H1 (cell line): Measurements from ENCODE around the gene MACROD1.

ENCODE experiments used
- ATF3 ChIP-seq: IDR thresholded peaks from 2 replicates; pipeline ENCODE4 v1.6.1; 2011; ENCODE audit warnings: low read depth, mild to moderate bottlenecking, low read length; ENCODE audit not compliant: insufficient read depth
- BRCA1 ChIP-seq: IDR thresholded peaks from 2 replicates; pipeline ENCODE4 v1.6.1; 2012; ENCODE audit warnings: low read depth, low read length, improper control_type of control experiment
- CEBPB ChIP-seq: IDR thresholded peaks from 2 replicates; pipeline ENCODE4 v1.6.1; 2012; ENCODE audit warnings: low read depth, low read length
- CHD2 ChIP-seq: IDR thresholded peaks from 2 replicates; pipeline ENCODE4 v1.6.1; 2012; ENCODE audit warnings: low read length, improper control_type of control experiment
- EP300 ChIP-seq, 2 experiments: IDR thresholded peaks; 1 replicate in 1 of 2; 2 replicates in 1 of 2; pipeline ENCODE4 v1.6.1; 2011 to 2012; ENCODE audit warnings: low read depth in 2 of 2, low read length in 2 of 2, mild to moderate bottlenecking in 2 of 2, borderline replicate concordance in 1 of 2, inconsistent platforms in 1 of 2, moderate library complexity in 1 of 2
- HDAC2 ChIP-seq, 2 experiments: fragments of 300-600 bp in 1 of 2; sonication (generic) in 1 of 2; IDR thresholded peaks; 2 replicates each; pipeline ENCODE4 v1.6.1; 2011 to 2012; ENCODE audit warnings: low read depth in 2 of 2, low read length in 2 of 2, mild to moderate bottlenecking in 2 of 2, moderate library complexity in 2 of 2, borderline replicate concordance in 1 of 2, inconsistent platforms in 1 of 2
- JUND ChIP-seq: IDR thresholded peaks from 2 replicates; pipeline ENCODE4 v1.6.1; 2011; ENCODE audit warnings: mild to moderate bottlenecking, improper control_type of control experiment, low read length
- POLR2A ChIP-seq, 2 experiments: IDR thresholded peaks; 1 replicate in 1 of 2; 2 replicates in 1 of 2; pipeline ENCODE4 v1.6.1; 2011; ENCODE audit warnings: low read depth in 2 of 2, low read length in 2 of 2, mild to moderate bottlenecking in 2 of 2; ENCODE audit errors: control extremely low read depth in 1 of 2
- POLR2AphosphoS5 ChIP-seq: IDR thresholded peaks from 2 replicates; pipeline ENCODE4 v1.6.1; 2011; ENCODE audit warnings: low read depth, low read length
- RXRA ChIP-seq: IDR thresholded peaks from 2 replicates; pipeline ENCODE4 v1.6.1; 2011; ENCODE audit warnings: low read depth, mild to moderate bottlenecking, low read length, moderate library complexity; ENCODE audit not compliant: insufficient read depth
- SRF ChIP-seq: IDR thresholded peaks from 2 replicates; pipeline ENCODE4 v1.6.1; 2011; ENCODE audit warnings: mild to moderate bottlenecking, low read depth, low read length, moderate library complexity
- TCF12 ChIP-seq: IDR thresholded peaks from 2 replicates; pipeline ENCODE4 v1.6.1; 2011; ENCODE audit warnings: low read depth, mild to moderate bottlenecking, low read length
- YY1 ChIP-seq: IDR thresholded peaks from 2 replicates; pipeline ENCODE4 v1.6.1; 2011; ENCODE audit warnings: low read depth, mild to moderate bottlenecking, low read length
- TF ChIP-seq, protein P1 (sequence below), 3 experiments: IDR thresholded peaks; 1 replicate in 2 of 3; 2 replicates in 1 of 3; pipeline versions ENCODE4 v1.5.1 to v1.6.1; 2011; ENCODE audit warnings: low read length in 3 of 3, mild to moderate bottlenecking in 3 of 3, inconsistent platforms in 2 of 3, low read depth in 1 of 3, moderate library complexity in 1 of 3; ENCODE audit not compliant: insufficient read depth in 1 of 3; ENCODE audit errors: control extremely low read depth in 1 of 3

DNA sequence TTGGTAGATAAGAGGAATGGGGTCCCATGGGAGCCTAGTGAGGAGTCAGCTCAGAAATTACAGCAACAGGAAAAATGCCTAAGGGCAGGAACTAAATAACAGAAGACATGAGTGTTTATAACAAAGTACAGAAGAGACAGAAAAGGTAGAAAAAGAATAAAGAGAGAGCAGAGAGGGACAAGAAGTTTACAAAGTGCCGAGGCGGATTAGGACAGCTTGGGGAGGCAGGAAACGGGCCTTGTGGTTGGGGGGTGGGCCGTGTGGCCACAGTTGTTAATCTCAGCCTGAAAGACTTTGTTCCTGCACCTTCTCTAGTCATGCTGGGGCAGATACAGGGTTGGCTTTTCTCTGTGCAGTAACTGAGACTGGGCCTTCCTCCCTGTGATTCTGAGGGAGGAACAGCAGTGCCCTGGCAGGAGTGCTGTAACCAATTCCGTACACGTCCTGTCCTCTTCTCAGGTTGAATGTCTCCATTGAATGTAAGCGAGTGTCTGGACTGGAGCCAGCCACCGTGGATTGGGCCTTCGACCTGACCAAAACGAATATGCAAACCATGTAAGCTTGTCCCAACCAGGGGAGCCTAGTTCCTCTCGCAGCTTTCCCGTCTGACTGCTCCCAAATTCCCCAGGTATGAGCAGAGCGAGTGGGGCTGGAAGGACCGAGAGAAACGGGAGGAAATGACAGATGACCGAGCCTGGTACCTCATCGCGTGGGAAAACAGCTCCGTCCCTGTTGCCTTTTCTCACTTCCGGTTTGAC lies 214.0 kb downstream of the MACROD1 start:
- TF ChIP-seq, protein P1, sequence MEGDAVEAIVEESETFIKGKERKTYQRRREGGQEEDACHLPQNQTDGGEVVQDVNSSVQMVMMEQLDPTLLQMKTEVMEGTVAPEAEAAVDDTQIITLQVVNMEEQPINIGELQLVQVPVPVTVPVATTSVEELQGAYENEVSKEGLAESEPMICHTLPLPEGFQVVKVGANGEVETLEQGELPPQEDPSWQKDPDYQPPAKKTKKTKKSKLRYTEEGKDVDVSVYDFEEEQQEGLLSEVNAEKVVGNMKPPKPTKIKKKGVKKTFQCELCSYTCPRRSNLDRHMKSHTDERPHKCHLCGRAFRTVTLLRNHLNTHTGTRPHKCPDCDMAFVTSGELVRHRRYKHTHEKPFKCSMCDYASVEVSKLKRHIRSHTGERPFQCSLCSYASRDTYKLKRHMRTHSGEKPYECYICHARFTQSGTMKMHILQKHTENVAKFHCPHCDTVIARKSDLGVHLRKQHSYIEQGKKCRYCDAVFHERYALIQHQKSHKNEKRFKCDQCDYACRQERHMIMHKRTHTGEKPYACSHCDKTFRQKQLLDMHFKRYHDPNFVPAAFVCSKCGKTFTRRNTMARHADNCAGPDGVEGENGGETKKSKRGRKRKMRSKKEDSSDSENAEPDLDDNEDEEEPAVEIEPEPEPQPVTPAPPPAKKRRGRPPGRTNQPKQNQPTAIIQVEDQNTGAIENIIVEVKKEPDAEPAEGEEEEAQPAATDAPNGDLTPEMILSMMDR (IDR thresholded peaks at IDR 0.05; ENCODE audit: control extremely low read depth in 1 of 3, insufficient read depth in 1 of 3, low read depth in 1 of 3, low read length in 3 of 3) = no peak
- TF ChIP-seq HDAC2 (IDR thresholded peaks at IDR 0.05; ENCODE audit: borderline replicate concordance in 1 of 2, low read depth in 2 of 2, low read length in 2 of 2) (no peak), YY1 (no peak), POLR2AphosphoS5 (no peak), CHD2 (no peak), EP300 (IDR thresholded peaks at IDR 0.05; ENCODE audit: borderline replicate concordance in 1 of 2, low read depth in 2 of 2, low read length in 2 of 2) (no peak), CEBPB (no peak), ATF3 (no peak), JUND (no peak), POLR2A (IDR thresholded peaks at IDR 0.05; ENCODE audit: control extremely low read depth in 1 of 2, low read depth in 2 of 2, low read length in 2 of 2) (no peak), SRF (no peak), BRCA1 (no peak), RXRA (no peak), TCF12 (no peak)
